Testis (tissue), 3 donors: ENCODE data around the gene MAMSTR. TPM values are rescaled to one million over a fixed set of nuclear protein-coding genes. Genes with fewer than 3 reads are reported as not detected.

Experiments used
- DNase-seq: peaks from one replicate; pipeline ENCODE4 v3.0.0-alpha.2; 2019
- H3K27ac ChIP-seq, 2 donors: fragments of 200-600 bp; sonication (generic); one replicate each; pipeline ENCODE4 v1.5.1; 2019
- H3K27me3 ChIP-seq: fragments of 200-600 bp; sonication (generic); one replicate; pipeline ENCODE4 v1.5.1; 2019
- H3K36me3 ChIP-seq: fragments of 200-600 bp; sonication (generic); one replicate; pipeline ENCODE4 v1.5.1; 2017; ENCODE audit warnings: low read depth; ENCODE audit errors: missing control alignments
- H3K4me1 ChIP-seq: fragments of 200-600 bp; sonication (generic); one replicate; pipeline ENCODE4 v1.5.1; 2019
- H3K4me3 ChIP-seq, 2 donors: fragments of 200-600 bp; sonication (generic); one replicate each; pipeline ENCODE4 v1.5.1; 2017 to 2019
- H3K9me3 ChIP-seq: fragments of 200-600 bp; sonication (generic); one replicate; pipeline ENCODE4 v1.5.1; 2017
- CTCF ChIP-seq, 3 experiments: fragments of 450-650 bp in 2 of 3; fragments of 200-600 bp in 1 of 3; sonication (generic) in 1 of 3; IDR thresholded peaks; one replicate each; pipeline ENCODE4 v1.5.1; 2016 to 2019; ENCODE audit warnings: antibody characterized with exemption in 3 of 3, mild to moderate bottlenecking in 2 of 3, moderate library complexity in 1 of 3
- POLR2A ChIP-seq: fragments of 450-650 bp; IDR thresholded peaks from one replicate; pipeline ENCODE4 v1.6.1; 2017; ENCODE audit warnings: antibody characterized with exemption, mild to moderate bottlenecking, moderate library complexity
- WGBS, 2 donors: methylation state at CpG; one replicate each; pipeline ENCODE4 v1.1.5; 2018; 5-methylcytosine and 5-hydroxymethylcytosine counted together
- intact Hi-C: fragments of 100-400 bp; cut with DNase I; formaldehyde crosslinking; loops from one replicate; pipeline ENCODE4 v1.15.1; 2023; ENCODE audit warnings: low total_unique reads
- polyA plus RNA-seq: library from polyadenylated mRNA; stranded (reverse); fragments of 350-450 nt; fragmentation: Illumina TruSeq; extraction: RNeasy Lipid Tissue Mini Kit (QIAGEN cat#74804); gene quantifications from one replicate; pipeline ENCODE4 v1.2.3, GENCODE V29; 2014; ENCODE audit warnings: low read depth, low replicate concordance; ENCODE audit not compliant: insufficient read depth
- total RNA-seq, 2 donors: library from RNA; depleted of rRNA; stranded (reverse); fragments of >200 nt; gene quantifications; one replicate each; pipeline ENCODE4 v1.2.3, GENCODE V29; 2016

Gene MAMSTR
- total and polyA plus RNA-seq, 3 donors from 2014 or later: 15.0 to 21.8 (median 21.8) TPM

GRCh38 chr19:48708471-48708870 is 11.1 kb downstream of the MAMSTR start:
- no peak for TF ChIP-seq POLR2A
- TF ChIP-seq CTCF (IDR thresholded peaks at IDR 0.05): no peak
- intact Hi-C loops: no loop called here
- no peak overlapping the region for H3K27ac ChIP-seq
- H3K9me3 ChIP-seq: no peaks in the 10 kb centered on the region
- DNase-seq: no peak
- no peaks in the 10 kb centered on the region for H3K36me3 ChIP-seq
- H3K27me3 ChIP-seq: no peaks in the 10 kb centered on the region
- H3K4me3 ChIP-seq: no peak overlapping the region
- H3K4me1 ChIP-seq: peaks cover 10% of the 10 kb centered on the region
- 53 to 86% methylated on average over 9 to 11 of the region's 11 CpGs for WGBS, 2 donors

GRCh38 chr19:48705431-48705830 is 14.1 kb downstream of the MAMSTR start:
- peak overlapping the region in 1 of 2 donors; percentile 14 for H3K27ac ChIP-seq
- DNase-seq: peak; percentile 55
- H3K36me3 ChIP-seq: no peaks in the 10 kb centered on the region
- H3K4me1 ChIP-seq: peaks cover 3% of the 10 kb centered on the region
- intact Hi-C loops: no loop called here
- H3K9me3 ChIP-seq: no peaks in the 10 kb centered on the region
- WGBS, 2 donors: 28 to 37% methylated on average over 2 of the region's 2 CpGs
- TF ChIP-seq CTCF (IDR thresholded peaks at IDR 0.05): no peak
- no peak for TF ChIP-seq POLR2A
- H3K4me3 ChIP-seq: no peak overlapping the region
- H3K27me3 ChIP-seq: no peaks in the 10 kb centered on the region

GRCh38 chr19:48703316-48703715 is 16.2 kb downstream of the MAMSTR start:
- H3K27me3 ChIP-seq: no peaks in the 10 kb centered on the region
- no peak for DNase-seq
- H3K36me3 ChIP-seq: no peaks in the 10 kb centered on the region
- TF ChIP-seq CTCF (IDR thresholded peaks at IDR 0.05) (no peak), POLR2A (no peak)
- 90 to 94% methylated on average over 14 to 23 of the region's 23 CpGs for WGBS, 2 donors
- peaks cover 6% of the 10 kb centered on the region for H3K4me1 ChIP-seq
- no peaks in the 10 kb centered on the region for H3K9me3 ChIP-seq
- H3K27ac ChIP-seq: no peak overlapping the region
- no peak overlapping the region for H3K4me3 ChIP-seq
- intact Hi-C loops: no loop called here

- no peak for DNase-seq
- no peak overlapping the region for H3K27ac ChIP-seq
- H3K27me3 ChIP-seq: no peaks in the 10 kb centered on the region
- no peaks in the 10 kb centered on the region for H3K9me3 ChIP-seq
- H3K4me1 ChIP-seq: peaks cover 10% of the 10 kb centered on the region
- intact Hi-C loops: no loop called here
- 76 to 79% methylated on average over 13 of the region's 13 CpGs for WGBS, 2 donors
- no peak overlapping the region for H3K4me3 ChIP-seq
- TF ChIP-seq POLR2A (no peak), CTCF (IDR thresholded peaks at IDR 0.05) (no peak)
- H3K36me3 ChIP-seq: no peaks in the 10 kb centered on the region
These were observed 16.8 kb downstream of the MAMSTR start for GRCh38 chr19:48702701-48703100.

GRCh38 chr19:48698046-48698445 is 21.5 kb downstream of the MAMSTR start:
- TF ChIP-seq POLR2A (no peak), CTCF (IDR thresholded peaks at IDR 0.05) (no peak)
- Histone ChIP-seq H3K27me3 (no peaks in the 10 kb centered on the region), H3K9me3 (no peaks in the 10 kb centered on the region), H3K4me3 (no peak overlapping the region), H3K36me3 (no peaks in the 10 kb centered on the region), H3K4me1 (peaks cover 10% of the 10 kb centered on the region), H3K27ac (no peak overlapping the region)
- DNase-seq: peak; percentile 69
- intact Hi-C loops: no loop called here
- 25 to 48% methylated on average over 4 of the region's 4 CpGs for WGBS, 2 donors
